ENCODE data around the gene MRPS18C. TPM values are rescaled to one million over a fixed set of nuclear protein-coding genes. Genes with fewer than 3 reads are reported as not detected.
"Not testable (repeated sequence)": the region's sequence is repeated elsewhere in the genome, so short reads cannot be mapped to it uniquely, and the experiment has no call there.

MRPS18C gene
- total RNA-seq, 4 donors from 2014 or later, result 14.9 to 48.5 (median 20.3) TPM

DNA sequence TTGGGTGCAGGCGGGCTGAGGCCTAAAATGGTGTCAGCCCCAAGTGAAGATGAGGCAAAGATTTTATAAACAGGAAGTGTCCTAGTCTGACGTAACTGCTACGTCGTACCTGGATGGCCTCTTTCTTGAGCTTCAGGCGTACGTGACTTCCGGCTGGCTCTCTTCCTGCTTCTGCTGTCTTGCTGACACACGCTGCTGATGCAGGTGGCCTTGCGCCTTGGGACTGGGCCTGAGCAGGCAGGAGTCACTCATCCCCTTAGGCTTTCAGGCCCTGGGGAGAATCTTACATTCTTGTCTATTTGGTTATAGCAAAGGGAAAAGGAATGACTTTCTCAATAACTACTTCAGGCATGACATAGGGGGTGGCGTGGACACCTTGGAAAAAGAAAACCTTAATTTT lies 49.1 kb downstream of the MRPS18C start:
- H3K36me3 ChIP-seq, result no peaks in the 10 kb centered on the region
- no peak for ATAC-seq
- no peaks in the 10 kb centered on the region for H3K4me1 ChIP-seq
- H3K27ac ChIP-seq, result no peak overlapping the region
- TF ChIP-seq, protein P1, sequence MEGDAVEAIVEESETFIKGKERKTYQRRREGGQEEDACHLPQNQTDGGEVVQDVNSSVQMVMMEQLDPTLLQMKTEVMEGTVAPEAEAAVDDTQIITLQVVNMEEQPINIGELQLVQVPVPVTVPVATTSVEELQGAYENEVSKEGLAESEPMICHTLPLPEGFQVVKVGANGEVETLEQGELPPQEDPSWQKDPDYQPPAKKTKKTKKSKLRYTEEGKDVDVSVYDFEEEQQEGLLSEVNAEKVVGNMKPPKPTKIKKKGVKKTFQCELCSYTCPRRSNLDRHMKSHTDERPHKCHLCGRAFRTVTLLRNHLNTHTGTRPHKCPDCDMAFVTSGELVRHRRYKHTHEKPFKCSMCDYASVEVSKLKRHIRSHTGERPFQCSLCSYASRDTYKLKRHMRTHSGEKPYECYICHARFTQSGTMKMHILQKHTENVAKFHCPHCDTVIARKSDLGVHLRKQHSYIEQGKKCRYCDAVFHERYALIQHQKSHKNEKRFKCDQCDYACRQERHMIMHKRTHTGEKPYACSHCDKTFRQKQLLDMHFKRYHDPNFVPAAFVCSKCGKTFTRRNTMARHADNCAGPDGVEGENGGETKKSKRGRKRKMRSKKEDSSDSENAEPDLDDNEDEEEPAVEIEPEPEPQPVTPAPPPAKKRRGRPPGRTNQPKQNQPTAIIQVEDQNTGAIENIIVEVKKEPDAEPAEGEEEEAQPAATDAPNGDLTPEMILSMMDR (IDR thresholded peaks at IDR 0.05), result no peak
- no peak for TF ChIP-seq POLR2AphosphoS5 (IDR thresholded peaks at IDR 0.05)
- TF ChIP-seq POLR2A (IDR thresholded peaks at IDR 0.05), result no peak
- no peak for TF ChIP-seq EP300 (IDR thresholded peaks at IDR 0.05)
- 86 to 93% methylated on average over 7 to 10 of the region's 10 CpGs for WGBS, 2 donors (ENCODE audit: low coverage in 1 of 2)
- H3K27me3 ChIP-seq, result no peaks in the 10 kb centered on the region
- no peaks in the 10 kb centered on the region for H3K9me3 ChIP-seq
- no peak overlapping the region for H3K4me3 ChIP-seq

DNA sequence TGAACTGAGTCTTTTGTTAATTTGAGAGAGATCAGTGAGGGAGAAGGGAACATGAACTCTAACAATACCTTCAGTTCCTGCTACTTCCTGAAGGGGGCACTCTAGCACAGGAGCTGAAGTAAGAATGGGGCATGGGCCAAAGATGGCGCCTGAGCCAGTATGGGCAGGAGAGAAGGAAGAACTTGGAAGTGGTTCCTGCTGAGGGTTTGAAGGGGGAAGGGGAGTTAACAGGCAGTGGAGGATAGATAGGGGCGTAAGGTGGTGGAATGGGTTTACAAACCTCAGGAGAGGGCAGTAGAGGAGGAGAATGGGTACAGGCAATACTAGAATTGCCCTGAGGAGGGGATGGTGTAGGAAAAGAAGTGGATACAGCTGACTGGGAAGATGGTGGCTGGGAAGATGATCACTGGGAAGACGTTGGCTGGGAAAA lies 53.3 kb downstream of the MRPS18C start:
- H3K9me3 ChIP-seq, H3K4me3 ChIP-seq, H3K27ac ChIP-seq, ATAC-seq, H3K36me3 ChIP-seq, H3K4me1 ChIP-seq, H3K27me3 ChIP-seq: not testable (repeated sequence)
- 63 to 80% methylated on average over 3 of the region's 3 CpGs for WGBS, 2 donors (ENCODE audit: low coverage in 1 of 2)
- TF ChIP-seq POLR2AphosphoS5 (IDR thresholded peaks at IDR 0.05), result peak; percentile 27
- TF ChIP-seq, protein P1 (IDR thresholded peaks at IDR 0.05), result peak; percentile 68 to 83 (median 80)

DNA sequence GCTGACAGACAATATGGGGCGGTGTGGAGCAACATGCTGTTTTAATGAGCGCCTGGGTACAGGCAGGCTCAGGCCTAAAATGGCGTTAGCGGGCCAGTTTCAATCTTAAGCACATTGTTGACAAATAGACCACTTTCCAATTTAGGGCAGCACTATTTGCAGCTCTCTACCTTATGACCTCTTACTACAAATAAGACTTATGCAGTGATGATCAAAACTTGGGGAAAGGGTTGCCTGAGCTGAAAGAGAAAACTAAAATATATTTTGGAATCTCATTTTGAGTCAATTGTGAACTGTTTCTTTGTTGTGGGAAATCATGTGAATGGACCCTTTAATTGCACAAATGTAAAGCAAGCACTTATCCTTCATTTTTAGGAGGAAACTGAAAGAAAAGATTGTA lies 54.6 kb downstream of the MRPS18C start:
- no peaks in the 10 kb centered on the region for H3K36me3 ChIP-seq
- TF ChIP-seq EP300 (IDR thresholded peaks at IDR 0.05) (no peak), POLR2AphosphoS5 (IDR thresholded peaks at IDR 0.05) (no peak), POLR2A (IDR thresholded peaks at IDR 0.05) (no peak)
- TF ChIP-seq, protein P1 (IDR thresholded peaks at IDR 0.05), result no peak
- no peaks in the 10 kb centered on the region for H3K4me1 ChIP-seq
- 87 to 100% methylated on average over 2 to 3 of the region's 4 CpGs for WGBS, 2 donors (ENCODE audit: low coverage in 1 of 2)
- H3K27me3 ChIP-seq, result no peaks in the 10 kb centered on the region
- ATAC-seq, result no peak
- no peak overlapping the region for H3K4me3 ChIP-seq
- no peak overlapping the region for H3K27ac ChIP-seq
- no peaks in the 10 kb centered on the region for H3K9me3 ChIP-seq

Other genes with a start within 250 kb of the MRPS18C start
- gene COQ2, start 171.3 kb upstream of the MRPS18C start, total RNA-seq, result 1 to 10 TPM; 5.0 to 8.9 (median 5.5) TPM
- gene HPSE, start 121.2 kb upstream of the MRPS18C start, total RNA-seq, result 1 to 10 TPM in 2 of 4 donors, under 1 TPM in 2; 0.47 to 3.3 (median 1.5) TPM
- 10 to 100 TPM; 10.3 to 16.7 (median 13.6) TPM for gene HELQ, start 235 bp upstream of the MRPS18C start, total RNA-seq
- 10 to 100 TPM in 3 of 4 donors, 1 to 10 TPM in 1; 8.3 to 18.4 (median 11.3) TPM for gene ABRAXAS1, start 29.0 kb downstream of the MRPS18C start, total RNA-seq
- 1 to 10 TPM; 1.7 to 6.6 (median 4.9) TPM for gene GPAT3, start 80.0 kb downstream of the MRPS18C start, total RNA-seq